ENCODE results near the gene CAST. TPM values are rescaled to one million over a fixed set of nuclear protein-coding genes. Genes with fewer than 3 reads are reported as not detected.
A peak's percentile ranks its signal among the peaks of the same experiment; 100 is the strongest.
"Not testable (repeated sequence)": the region's sequence is repeated elsewhere in the genome, so short reads cannot be mapped to it uniquely, and the experiment has no call there.

CAST gene, protein sequence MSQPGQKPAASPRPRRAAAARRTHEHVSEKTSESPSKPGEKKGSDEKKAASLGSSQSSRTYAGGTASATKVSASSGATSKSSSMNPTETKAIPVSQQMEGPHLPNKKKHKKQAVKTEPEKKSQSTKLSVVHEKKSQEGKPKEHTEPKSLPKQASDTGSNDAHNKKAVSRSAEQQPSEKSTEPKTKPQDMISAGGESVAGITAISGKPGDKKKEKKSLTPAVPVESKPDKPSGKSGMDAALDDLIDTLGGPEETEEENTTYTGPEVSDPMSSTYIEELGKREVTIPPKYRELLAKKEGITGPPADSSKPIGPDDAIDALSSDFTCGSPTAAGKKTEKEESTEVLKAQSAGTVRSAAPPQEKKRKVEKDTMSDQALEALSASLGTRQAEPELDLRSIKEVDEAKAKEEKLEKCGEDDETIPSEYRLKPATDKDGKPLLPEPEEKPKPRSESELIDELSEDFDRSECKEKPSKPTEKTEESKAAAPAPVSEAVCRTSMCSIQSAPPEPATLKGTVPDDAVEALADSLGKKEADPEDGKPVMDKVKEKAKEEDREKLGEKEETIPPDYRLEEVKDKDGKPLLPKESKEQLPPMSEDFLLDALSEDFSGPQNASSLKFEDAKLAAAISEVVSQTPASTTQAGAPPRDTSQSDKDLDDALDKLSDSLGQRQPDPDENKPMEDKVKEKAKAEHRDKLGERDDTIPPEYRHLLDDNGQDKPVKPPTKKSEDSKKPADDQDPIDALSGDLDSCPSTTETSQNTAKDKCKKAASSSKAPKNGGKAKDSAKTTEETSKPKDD
- 100 to 1,000 TPM in 1 of 6 donors, 10 to 100 TPM in 5; 56.4 to 100 (median 68.1) TPM for total RNA-seq
- polyA plus RNA-seq: 10 to 100 TPM; 26.5 to 37.5 TPM

DNA sequence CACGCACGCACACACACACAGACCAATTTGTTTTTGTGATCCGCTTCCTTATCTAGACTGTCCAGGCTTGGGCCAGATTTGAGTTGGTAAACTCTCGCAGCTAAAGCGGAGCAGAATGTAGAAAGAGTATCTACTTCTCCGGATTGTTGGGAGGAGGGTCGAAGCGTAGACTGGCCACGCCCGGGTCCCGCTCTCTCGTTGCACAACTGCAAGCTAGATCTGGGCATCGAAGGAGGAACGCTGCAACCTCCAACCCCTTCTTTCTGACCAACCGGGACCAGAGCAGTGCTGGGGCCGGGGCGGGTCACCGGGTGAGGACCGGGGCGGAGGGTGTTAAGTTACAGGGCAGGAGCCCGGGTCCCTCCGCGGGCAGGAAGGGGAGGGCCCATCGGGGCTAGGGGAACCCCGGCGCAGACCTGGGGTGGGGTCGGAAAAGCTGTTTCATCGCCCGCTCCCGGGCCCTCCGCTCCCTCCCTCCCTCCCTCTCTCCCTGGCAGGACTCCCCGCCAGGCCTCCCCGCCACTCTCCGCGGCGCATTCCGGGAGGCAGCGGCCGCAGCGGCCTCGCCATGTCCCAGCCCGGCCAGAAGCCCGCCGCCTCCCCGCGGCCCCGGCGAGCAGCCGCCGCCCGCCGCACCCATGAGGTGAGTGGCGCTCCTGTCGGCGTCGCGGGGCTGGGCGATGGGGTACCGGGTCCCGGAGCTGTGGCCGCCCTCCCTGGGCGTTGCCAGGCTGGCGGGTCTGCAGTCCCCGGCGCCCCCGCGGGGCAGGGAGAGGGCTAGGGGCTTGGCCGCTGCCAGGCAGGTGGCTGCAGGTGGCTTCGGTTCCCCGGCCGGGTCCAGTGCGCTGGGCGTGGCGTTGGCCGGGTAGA, at the start of gene CAST:
Gene CAST, plus strand, starts transcription at position 522 of the 870 bp plus-strand sequence. Its CDS starts 47 bp downstream, at position 569.
- intact Hi-C loops (cut with DNase I): no loop called here
- no peaks in the 10 kb centered on the region for H3K36me3 ChIP-seq
- TF ChIP-seq, protein P1, sequence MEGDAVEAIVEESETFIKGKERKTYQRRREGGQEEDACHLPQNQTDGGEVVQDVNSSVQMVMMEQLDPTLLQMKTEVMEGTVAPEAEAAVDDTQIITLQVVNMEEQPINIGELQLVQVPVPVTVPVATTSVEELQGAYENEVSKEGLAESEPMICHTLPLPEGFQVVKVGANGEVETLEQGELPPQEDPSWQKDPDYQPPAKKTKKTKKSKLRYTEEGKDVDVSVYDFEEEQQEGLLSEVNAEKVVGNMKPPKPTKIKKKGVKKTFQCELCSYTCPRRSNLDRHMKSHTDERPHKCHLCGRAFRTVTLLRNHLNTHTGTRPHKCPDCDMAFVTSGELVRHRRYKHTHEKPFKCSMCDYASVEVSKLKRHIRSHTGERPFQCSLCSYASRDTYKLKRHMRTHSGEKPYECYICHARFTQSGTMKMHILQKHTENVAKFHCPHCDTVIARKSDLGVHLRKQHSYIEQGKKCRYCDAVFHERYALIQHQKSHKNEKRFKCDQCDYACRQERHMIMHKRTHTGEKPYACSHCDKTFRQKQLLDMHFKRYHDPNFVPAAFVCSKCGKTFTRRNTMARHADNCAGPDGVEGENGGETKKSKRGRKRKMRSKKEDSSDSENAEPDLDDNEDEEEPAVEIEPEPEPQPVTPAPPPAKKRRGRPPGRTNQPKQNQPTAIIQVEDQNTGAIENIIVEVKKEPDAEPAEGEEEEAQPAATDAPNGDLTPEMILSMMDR (IDR thresholded peaks at IDR 0.05): no peak
- peak within 1 kb of the TSS; percentile 87 to 98 (median 92) for H3K27ac ChIP-seq
- FAIRE-seq: no peak
- no peaks in the 10 kb centered on the region for H3K27me3 ChIP-seq
- DNase-seq: peak; percentile 86 to 92 (median 88)
- H3K9me3 ChIP-seq: no peaks in the 10 kb centered on the region
- WGBS, 2 donors: 0 to 1% methylated on average over 47 to 75 of the region's 75 CpGs
- peak within 1 kb of the TSS; percentile 78 to 93 (median 89) for H3K4me3 ChIP-seq
- peak; percentile 71 to 84 (median 78) for ATAC-seq
- H3K4me1 ChIP-seq: peaks cover 0 to 23% (median 17%) of the 10 kb centered on the region in 3 donors

DNA sequence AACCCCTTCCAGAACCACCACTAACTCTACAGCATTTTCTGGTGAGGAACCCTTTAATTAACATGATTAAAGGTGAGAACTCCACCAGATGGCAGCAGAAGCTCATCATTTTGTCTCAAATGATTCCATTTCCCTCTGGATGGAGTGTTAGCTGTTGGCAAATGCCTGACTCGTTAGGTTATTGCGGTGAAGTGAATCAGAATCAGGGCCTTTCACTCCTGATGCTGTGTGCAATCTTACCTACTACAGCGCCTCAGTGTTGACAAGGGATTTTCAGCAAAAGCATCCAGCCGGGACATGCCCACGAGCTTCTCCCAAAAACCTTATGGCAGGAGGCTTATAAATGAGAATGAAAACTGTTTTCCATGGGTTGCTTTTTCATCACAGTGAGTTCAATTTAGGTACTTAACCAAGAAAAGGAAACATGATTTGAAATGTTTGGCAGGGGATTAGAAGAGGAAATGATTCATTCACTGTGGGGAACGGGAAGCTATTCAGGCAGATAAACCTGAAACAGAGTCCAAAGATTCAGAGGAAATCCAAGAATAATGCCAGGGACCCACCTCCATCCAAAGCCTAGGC, 48.0 kb upstream of the CAST start:
- ATAC-seq: peak; percentile 70 to 94 (median 93)
- FAIRE-seq: peak; percentile 67
- peak in 3 of 6 donors; percentile 36 to 64 (median 43) for DNase-seq
- Histone ChIP-seq H3K36me3 (no peaks in the 10 kb centered on the region), H3K9me3 (no peaks in the 10 kb centered on the region), H3K4me1 (no peaks in the 10 kb centered on the region), H3K27ac (no peak overlapping the region), H3K27me3 (no peaks in the 10 kb centered on the region), H3K4me3 (no peak overlapping the region)
- intact Hi-C loops (cut with DNase I): no loop called here
- TF ChIP-seq, protein P1 (IDR thresholded peaks at IDR 0.05): peak in 3 of 4 donors; percentile 18 to 39 (median 34)
- 24 to 28% methylated on average over 6 of the region's 6 CpGs for WGBS, 2 donors

DNA sequence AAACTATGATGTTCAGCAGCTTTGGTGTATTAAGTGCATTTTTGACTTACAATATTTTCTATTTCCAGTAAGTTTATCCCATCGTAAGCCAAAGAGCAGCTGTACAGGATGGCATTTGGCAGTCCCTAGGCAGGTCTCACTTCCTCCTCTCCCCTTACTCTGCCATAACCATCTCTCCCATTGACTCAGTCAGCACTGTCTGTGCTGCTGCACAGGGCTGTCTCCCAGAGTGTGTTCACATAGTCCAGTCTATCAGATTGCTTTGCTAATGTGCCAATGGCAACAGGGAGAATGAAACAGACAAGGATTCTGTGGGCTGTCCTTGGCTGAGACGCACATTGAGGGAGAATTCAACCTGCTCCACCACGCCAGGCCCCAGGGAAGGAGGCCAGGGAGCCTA, 47.0 kb upstream of the CAST start:
- Histone ChIP-seq H3K36me3 (no peaks in the 10 kb centered on the region), H3K4me1 (no peaks in the 10 kb centered on the region), H3K4me3 (no peak overlapping the region), H3K27me3 (no peaks in the 10 kb centered on the region), H3K9me3 (no peaks in the 10 kb centered on the region), H3K27ac (no peak overlapping the region)
- DNase-seq (no peak), ATAC-seq (no peak), FAIRE-seq (no peak)
- 85 to 90% methylated on average over 3 of the region's 3 CpGs for WGBS, 2 donors
- TF ChIP-seq, protein P1 (IDR thresholded peaks at IDR 0.05): no peak
- intact Hi-C loops (cut with DNase I): no loop called here

DNA sequence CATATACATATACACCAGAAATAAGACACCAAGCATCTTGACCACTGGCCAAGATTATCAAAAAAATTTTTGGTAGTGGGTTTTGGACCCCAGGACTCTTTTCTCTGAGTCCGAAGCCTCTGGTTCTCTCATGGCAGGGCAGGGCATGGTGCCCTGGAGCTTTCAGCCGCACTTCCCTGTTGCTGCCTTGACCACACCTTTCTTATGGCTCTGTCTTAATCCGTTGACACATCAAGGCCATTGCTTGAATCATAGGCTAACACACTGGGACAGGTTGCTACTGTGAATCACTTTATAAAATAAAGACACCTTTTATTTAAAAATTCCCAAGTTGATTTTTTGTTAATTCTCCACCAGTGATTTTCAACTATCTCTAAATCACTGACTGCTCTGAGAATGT, 45.4 kb upstream of the CAST start:
- ATAC-seq: no peak
- TF ChIP-seq, protein P1 (IDR thresholded peaks at IDR 0.05): no peak
- H3K27me3 ChIP-seq: no peaks in the 10 kb centered on the region
- H3K27ac ChIP-seq: no peak overlapping the region
- no peaks in the 10 kb centered on the region for H3K4me1 ChIP-seq
- intact Hi-C loops (cut with DNase I): no loop called here
- FAIRE-seq: no peak
- no peaks in the 10 kb centered on the region for H3K9me3 ChIP-seq
- no peak overlapping the region for H3K4me3 ChIP-seq
- DNase-seq: no peak
- 65 to 75% methylated on average over 3 of the region's 3 CpGs for WGBS, 2 donors
- H3K36me3 ChIP-seq: no peaks in the 10 kb centered on the region

DNA sequence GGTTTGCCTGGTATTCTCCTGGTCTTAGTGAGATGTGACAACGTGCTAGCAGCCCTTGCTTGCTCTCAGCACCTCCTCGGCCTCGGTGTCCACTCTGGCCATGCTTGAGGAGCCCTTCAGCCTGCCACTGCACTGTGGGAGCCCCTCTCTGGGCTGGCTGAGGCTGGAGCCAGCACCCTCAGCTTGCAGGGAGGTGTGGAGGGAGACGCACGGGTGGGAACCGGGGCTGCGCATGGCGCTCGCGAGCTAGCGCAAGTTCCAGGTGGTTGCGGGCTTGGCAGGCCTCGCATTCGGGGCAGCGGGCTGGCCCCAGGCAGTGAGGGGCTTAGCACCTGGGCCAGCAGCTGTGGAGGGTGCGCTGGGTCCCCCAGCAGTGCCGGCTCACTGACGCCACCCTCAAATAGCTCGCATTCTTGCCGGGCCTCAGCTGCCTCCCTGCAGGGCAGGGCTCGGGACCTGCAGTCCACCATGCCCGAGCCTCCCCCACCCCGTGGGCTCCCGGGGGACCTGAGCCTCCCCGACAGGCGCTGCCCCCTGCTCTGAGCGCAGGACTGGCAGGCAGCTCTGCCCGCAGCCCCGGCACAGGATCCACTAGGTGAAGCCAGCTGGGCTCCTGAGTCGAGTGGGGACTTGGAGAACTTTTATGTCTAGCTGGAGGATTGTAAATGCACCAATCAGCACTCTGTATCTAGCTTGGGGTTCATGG, 43.7 kb upstream of the CAST start:
- intact Hi-C loops (cut with DNase I); H3K4me3 ChIP-seq; H3K27me3 ChIP-seq; H3K27ac ChIP-seq; H3K9me3 ChIP-seq; H3K4me1 ChIP-seq; FAIRE-seq; H3K36me3 ChIP-seq; ATAC-seq: not testable (repeated sequence)
- 95 to 96% methylated on average over 30 of the region's 30 CpGs for WGBS, 2 donors
- peak in 1 of 6 donors; percentile 51 for DNase-seq

Data from pancreas (tissue), 10 donors.